NCI-H2081 (cell line): ENCODE results near the gene LCN12.
"Not testable (repeated sequence)": the region's sequence is repeated elsewhere in the genome, so short reads cannot be mapped to it uniquely, and the experiment has no call there.

Experiments
- DNase-seq, 2 experiments: peaks; one replicate each; lab custom pipeline; 2025; lab: John Stamatoyannopoulos, UW

The LCN12 gene

DNA sequence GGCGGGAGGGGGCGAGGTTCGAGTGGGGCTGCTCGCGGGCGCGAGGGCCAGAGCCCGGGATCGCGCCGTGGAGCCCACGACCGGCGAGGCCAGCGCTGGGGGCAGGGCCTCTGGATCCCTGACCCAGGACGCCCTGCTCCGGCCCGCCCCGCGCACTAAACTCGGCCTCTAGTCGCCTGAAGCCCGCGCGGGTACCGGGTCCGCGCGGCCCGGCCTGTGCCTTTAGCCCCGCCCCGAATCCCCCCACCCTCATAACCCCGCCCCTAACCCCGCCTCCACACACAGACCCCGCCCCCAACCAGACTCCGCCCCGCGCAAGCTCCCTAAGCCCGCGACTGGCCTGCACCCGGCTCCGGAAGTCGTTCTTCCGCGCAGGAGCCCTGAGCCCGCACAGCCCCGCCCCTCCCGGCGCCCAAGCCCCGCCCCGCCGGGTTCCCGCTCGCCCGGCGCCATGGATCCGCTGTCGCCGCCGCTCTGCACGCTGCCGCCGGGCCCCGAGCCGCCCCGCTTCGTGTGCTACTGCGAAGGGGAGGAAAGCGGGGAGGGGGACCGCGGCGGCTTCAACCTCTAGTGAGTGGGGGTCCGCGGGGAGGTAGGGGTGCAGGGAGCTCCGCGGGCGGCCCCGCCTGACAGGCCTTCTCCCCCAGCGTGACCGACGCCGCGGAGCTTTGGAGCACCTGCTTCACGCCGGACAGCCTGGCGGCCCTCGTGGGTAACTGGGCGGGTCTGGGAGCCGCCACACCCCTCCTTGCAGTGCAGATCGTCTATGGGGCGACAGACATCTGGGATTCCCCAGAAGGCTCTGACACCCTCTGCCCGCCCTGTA is 40.1 kb downstream of the LCN12 start, which contains the start of gene PAXX:
Gene PAXX (plus strand): TSS at position 430 of the 826 bp plus-strand sequence. CDS start 22 bp downstream, at position 452.
- DNase-seq: peak; percentile 82 to 86

GRCh38 chr9:136992819-136993369 is 40.8 kb downstream of the LCN12 start:
- DNase-seq: no peak

GRCh38 chr9:136994180-136994887 is 42.3 kb downstream of the LCN12 start:
- DNase-seq: no peak

DNA sequence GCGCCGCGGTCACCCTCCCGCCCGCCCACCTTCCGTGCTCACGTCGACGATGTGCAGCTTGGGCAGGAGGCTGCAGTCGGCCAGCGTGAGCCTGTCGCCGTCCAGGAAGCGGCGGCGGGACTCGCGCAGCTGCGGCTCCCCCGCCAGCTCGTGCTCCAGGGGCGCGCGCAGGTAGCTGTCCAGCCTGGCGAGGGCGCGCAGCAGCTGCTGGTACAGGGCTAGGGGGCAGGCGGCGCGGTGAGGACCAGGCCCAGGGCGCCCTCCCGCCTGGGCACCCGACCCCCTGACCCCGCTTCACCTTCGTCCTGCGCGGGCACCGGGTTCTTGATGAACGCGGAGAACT is 42.8 kb downstream of the LCN12 start:
- DNase-seq: no peak

DNA sequence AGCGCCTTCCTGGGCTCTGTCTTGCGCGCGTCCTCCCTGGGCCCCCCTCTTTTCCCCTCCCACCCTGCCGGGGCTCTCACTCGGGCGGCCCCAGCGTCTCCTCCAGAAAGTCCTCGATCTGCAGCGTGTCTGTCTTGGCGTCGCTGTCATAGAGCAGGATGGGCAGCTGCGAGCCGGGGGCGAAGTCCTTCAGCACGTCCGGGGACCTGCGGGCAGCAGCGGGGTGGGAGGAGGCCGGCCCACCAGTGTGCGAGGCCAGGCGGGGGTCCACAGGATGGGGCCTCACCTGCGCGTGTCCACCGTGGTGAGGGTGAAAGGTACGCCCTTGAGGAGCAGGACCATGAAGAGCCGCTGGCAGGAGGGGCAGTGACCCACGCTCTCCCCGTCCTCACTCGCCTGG is 43.3 kb downstream of the LCN12 start:
- DNase-seq: no peak

GRCh38 chr9:136995772-136996311 is 43.8 kb downstream of the LCN12 start:
- DNase-seq: peak in 1 of 2 experiments; percentile 38

DNA sequence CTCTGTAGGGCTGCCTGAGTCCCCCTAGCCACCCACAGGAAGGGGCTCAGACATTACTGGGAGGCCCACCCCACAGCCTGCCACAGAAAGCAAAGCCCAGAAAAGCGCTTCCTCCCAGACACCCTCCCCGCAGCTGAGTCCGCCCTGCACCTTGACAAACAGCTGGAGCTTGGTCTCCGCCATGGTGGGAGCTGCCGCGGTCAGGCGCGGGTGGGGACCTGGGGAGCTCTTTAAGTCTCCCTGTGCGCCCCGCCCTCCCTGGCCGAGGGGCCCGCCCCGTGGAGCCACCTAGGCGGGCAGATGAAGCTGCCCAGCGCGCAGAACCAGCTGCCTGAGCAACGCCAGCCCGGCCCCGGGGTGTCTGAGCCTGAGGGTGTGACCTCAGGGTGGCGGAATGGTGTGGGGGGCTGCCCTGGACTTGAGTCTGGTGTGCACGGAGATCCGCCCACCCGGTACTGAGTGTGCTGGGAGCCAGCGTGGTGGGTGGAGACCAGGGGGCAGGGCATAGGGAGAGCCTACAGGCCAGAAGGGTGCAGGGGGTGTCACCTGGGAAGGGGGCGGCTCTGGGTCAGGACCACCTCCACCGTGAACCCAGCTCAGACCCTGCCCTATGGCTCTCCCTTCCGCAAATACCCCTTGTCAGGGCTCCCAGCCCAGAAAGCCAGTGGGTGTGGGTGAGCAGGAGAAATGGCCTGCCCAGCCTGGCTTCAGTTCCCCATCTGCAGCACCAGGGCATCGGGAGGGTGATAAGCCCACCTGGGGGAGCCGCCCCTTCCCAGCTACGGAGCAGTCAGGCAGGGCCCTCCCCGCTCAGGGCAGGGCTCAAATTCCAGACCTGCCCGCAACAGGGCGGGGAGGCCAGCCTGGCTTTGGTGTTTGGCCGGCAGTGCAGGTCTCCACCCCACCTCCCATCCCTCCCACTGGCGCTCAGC is 44.6 kb downstream of the LCN12 start, which contains the start of gene CLIC3:
Gene CLIC3 (minus strand): TSS at position 208 of the 932 bp plus-strand sequence. CDS start 25 bp downstream, at position 183.
- DNase-seq: no peak

DNA sequence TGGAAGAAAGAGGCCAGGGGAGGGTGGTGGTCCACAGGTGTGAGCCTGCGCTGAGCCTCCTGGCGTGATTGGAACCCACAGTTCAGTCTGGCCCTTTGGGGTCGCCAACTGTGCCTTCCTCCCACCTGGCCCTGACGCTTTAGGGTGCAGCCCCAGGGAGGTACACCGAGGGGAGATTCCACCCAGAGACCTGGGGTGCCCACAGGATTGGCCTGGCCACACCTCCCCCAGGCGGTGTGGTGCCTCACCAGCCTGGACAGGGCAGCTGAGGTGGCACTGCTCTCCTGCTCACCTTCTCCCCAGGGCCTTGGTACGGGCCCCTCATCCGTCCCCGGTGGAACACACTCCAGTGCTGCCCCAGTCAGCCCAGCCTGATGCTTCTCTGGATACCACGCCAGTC is 45.3 kb downstream of the LCN12 start:
- DNase-seq: no peak

DNA sequence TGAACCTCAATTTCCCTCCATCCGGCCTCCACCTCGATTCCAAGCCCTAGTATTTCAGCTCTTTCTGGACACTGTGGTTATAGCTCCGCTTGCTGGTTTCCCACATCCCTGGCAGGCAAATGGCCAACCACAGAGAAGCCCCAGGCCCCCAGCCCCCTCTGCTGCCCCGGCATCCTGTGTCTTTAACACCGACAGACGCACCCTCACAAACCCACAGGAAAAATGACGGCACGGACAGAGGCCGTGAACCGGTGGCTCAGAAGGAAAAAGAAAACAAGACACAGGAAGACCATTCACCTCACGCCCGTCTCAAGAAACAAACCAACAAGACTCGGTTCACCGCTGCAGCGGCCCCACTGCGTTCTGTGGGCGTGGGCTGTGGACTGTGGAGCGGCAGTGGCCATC is 45.8 kb downstream of the LCN12 start:
- DNase-seq: no peak

GRCh38 chr9:137000177-137000930 is 48.3 kb downstream of the LCN12 start:
- DNase-seq: no peak

GRCh38 chr9:137001857-137002645 is 50.0 kb downstream of the LCN12 start:
- DNase-seq: no peak

DNA sequence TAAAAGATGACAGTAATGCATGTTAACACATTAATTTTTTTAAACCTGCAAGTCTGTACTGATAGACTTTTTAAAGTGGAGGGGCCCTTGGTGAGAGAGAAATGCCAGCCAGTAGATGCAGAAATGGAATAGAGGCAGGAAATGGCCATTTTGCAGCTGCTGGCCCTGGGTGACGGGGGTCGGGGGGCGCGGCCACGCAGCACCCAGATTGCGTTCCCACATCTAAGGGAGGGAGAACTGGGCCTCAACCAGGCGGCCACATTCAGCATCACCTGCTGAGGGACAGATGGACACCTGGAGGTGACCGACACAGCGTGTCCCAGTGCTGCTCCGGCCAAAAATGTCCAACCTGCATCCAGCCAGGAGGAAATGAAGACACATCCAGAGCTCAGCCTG is 50.6 kb downstream of the LCN12 start:
- DNase-seq: no peak

- DNase-seq: not testable (repeated sequence)
Observed at GRCh38 chr9:137004285-137004684, 52.2 kb downstream of the LCN12 start.
